Endothelial cell (in vitro differentiated cells): ENCODE measurements around the gene PARD3. TPM values are rescaled to one million over a fixed set of nuclear protein-coding genes. Genes with fewer than 3 reads are reported as not detected.

Experiments
- DNase-seq: peaks from one replicate; pipeline ENCODE4 v3.0.0; 2021; ENCODE audit warnings: low spot score
- H3K27ac Mint-ChIP-seq: one replicate; pipeline ENCODE4 v1.8.0; 2021; ENCODE audit warnings: mixed read lengths, inconsistent platforms; ENCODE audit not compliant: unreplicated experiment
- H3K27me3 Mint-ChIP-seq: one replicate; pipeline ENCODE4 v1.8.0; 2021; ENCODE audit warnings: mild to moderate bottlenecking, moderate library complexity, mixed read lengths, inconsistent platforms; ENCODE audit not compliant: unreplicated experiment
- H3K36me3 Mint-ChIP-seq: one replicate; pipeline ENCODE4 v1.8.0; 2021; ENCODE audit warnings: mild to moderate bottlenecking, low read depth, mixed read lengths, inconsistent platforms; ENCODE audit not compliant: unreplicated experiment
- H3K4me1 Mint-ChIP-seq: one replicate; pipeline ENCODE4 v1.8.0; 2021; ENCODE audit warnings: mild to moderate bottlenecking, mixed read lengths, inconsistent platforms; ENCODE audit not compliant: unreplicated experiment
- H3K4me3 Mint-ChIP-seq: one replicate; pipeline ENCODE4 v1.8.0; 2021; ENCODE audit warnings: mild to moderate bottlenecking, mixed read lengths, inconsistent platforms; ENCODE audit not compliant: unreplicated experiment
- H3K9me3 Mint-ChIP-seq: one replicate; pipeline ENCODE4 v1.8.0; 2021; ENCODE audit warnings: mixed read lengths, inconsistent platforms; ENCODE audit not compliant: unreplicated experiment
- CTCF ChIP-seq: fragments of 200-600 bp; sonication (generic); IDR thresholded peaks from one replicate; pipeline ENCODE4 v1.5.0; 2021; ENCODE audit warnings: antibody characterized with exemption; ENCODE audit not compliant: unreplicated experiment
- total RNA-seq: library from RNA; stranded (reverse); fragmentation: NEBNext Ultra II Directional; extraction: Animal tissue kit (Norgen Biotek cat#: 25700); gene quantifications from one replicate; pipeline ENCODE4 v1.2.1, GENCODE V29; 2021; ENCODE audit not compliant: unreplicated experiment

The PARD3 gene
- total RNA-seq, 1 donor from 2014 or later: 35.2 TPM

- H3K4me1 Mint-ChIP-seq: peaks cover 20% of the 10 kb centered on the region
- DNase-seq: no peak
- no peak for TF ChIP-seq CTCF
- no peak overlapping the region for H3K27ac Mint-ChIP-seq
- H3K36me3 Mint-ChIP-seq: no peaks in the 10 kb centered on the region
- H3K9me3 Mint-ChIP-seq: no peaks in the 10 kb centered on the region
- H3K27me3 Mint-ChIP-seq: no peaks in the 10 kb centered on the region
- no peak overlapping the region for H3K4me3 Mint-ChIP-seq
Observed at GRCh38 chr10:34137955-34138354, 677.1 kb downstream of the PARD3 start.

- Mint-ChIP-seq H3K27me3 (no peaks in the 10 kb centered on the region), H3K27ac (no peak overlapping the region), H3K9me3 (no peaks in the 10 kb centered on the region), H3K4me1 (peaks cover 15% of the 10 kb centered on the region), H3K36me3 (no peaks in the 10 kb centered on the region), H3K4me3 (no peak overlapping the region)
- no peak for DNase-seq
- no peak for TF ChIP-seq CTCF
Observed at GRCh38 chr10:34137201-34137600, 677.9 kb downstream of the PARD3 start.

- H3K36me3 Mint-ChIP-seq: peaks cover 1% of the 10 kb centered on the region
- no peak overlapping the region for H3K27ac Mint-ChIP-seq
- no peaks in the 10 kb centered on the region for H3K27me3 Mint-ChIP-seq
- no peak for DNase-seq
- H3K9me3 Mint-ChIP-seq: no peaks in the 10 kb centered on the region
- TF ChIP-seq CTCF: no peak
- H3K4me1 Mint-ChIP-seq: peaks cover 13% of the 10 kb centered on the region
- no peak overlapping the region for H3K4me3 Mint-ChIP-seq
Observed at GRCh38 chr10:34135515-34135914, 679.6 kb downstream of the PARD3 start.

- H3K36me3 Mint-ChIP-seq: peaks cover 10% of the 10 kb centered on the region
- H3K4me3 Mint-ChIP-seq: no peak overlapping the region
- no peak overlapping the region for H3K27ac Mint-ChIP-seq
- no peak for DNase-seq
- no peaks in the 10 kb centered on the region for H3K9me3 Mint-ChIP-seq
- no peak for TF ChIP-seq CTCF
- H3K27me3 Mint-ChIP-seq: no peaks in the 10 kb centered on the region
- peaks cover 13% of the 10 kb centered on the region for H3K4me1 Mint-ChIP-seq
Observed at GRCh38 chr10:34134602-34135001, 680.5 kb downstream of the PARD3 start.

GRCh38 chr10:34133406-34133805 is 681.7 kb downstream of the PARD3 start:
- DNase-seq: no peak
- no peak for TF ChIP-seq CTCF
- H3K27me3 Mint-ChIP-seq: no peaks in the 10 kb centered on the region
- peaks cover 10% of the 10 kb centered on the region for H3K36me3 Mint-ChIP-seq
- no peaks in the 10 kb centered on the region for H3K9me3 Mint-ChIP-seq
- H3K4me1 Mint-ChIP-seq: peaks cover 13% of the 10 kb centered on the region
- H3K27ac Mint-ChIP-seq: no peak overlapping the region
- no peak overlapping the region for H3K4me3 Mint-ChIP-seq
